Activated B cell treated with CpG ODN at 0.5 μM for 24 hours (primary cell): Measurements from ENCODE around the gene WBP2. TPM values are rescaled to one million over a fixed set of nuclear protein-coding genes. Genes with fewer than 3 reads are reported as not detected.

Experiments used
- ATAC-seq: fragments of 200-7000 bp; cut with Tn5 transposase; one replicate; pipeline ENCODE4 v1.10.0; 2021; ENCODE audit warnings: low read depth, mild to moderate bottlenecking, moderate library complexity
- CTCF ChIA-PET: fragments of 350-600 bp; sonication (Branson Sonifier 250); formaldehyde crosslinking; loops from one replicate; lab custom pipeline; 2021; ENCODE audit warnings: antibody characterized with exemption; lab: Charles Lee
- POLR2A ChIA-PET: fragments of 350-600 bp; sonication (Branson Sonifier 250); formaldehyde crosslinking; loops from one replicate; lab custom pipeline; 2021; ENCODE audit warnings: antibody characterized with exemption; lab: Charles Lee
- DNase-seq: peaks from one replicate; pipeline ENCODE4 v3.0.0; 2022
- H3K27ac Mint-ChIP-seq: one replicate; pipeline ENCODE4 v1.8.0; 2020; ENCODE audit warnings: mixed read lengths
- H3K27me3 Mint-ChIP-seq: one replicate; pipeline ENCODE4 v1.8.0; 2021; ENCODE audit warnings: mixed read lengths
- H3K36me3 Mint-ChIP-seq: one replicate; pipeline ENCODE4 v1.8.0; 2021; ENCODE audit warnings: low read depth, mixed read lengths
- H3K4me1 Mint-ChIP-seq: one replicate; pipeline ENCODE4 v1.8.0; 2021; ENCODE audit warnings: mixed read lengths
- H3K4me3 Mint-ChIP-seq: one replicate; pipeline ENCODE4 v1.8.0; 2020; ENCODE audit warnings: mild to moderate bottlenecking, mixed read lengths
- H3K9me3 Mint-ChIP-seq: one replicate; pipeline ENCODE4 v1.8.0; 2020; ENCODE audit warnings: mixed read lengths
- intact Hi-C: fragments of 100-400 bp; cut with micrococcal nuclease; formaldehyde crosslinking; loops from one replicate; pipeline ENCODE4 v1.15.1; 2024
- total RNA-seq: library from RNA; stranded (reverse); gene quantifications from 2 replicates; pipeline ENCODE4 v1.2.3, GENCODE V29; 2022
- TF ChIP-seq, protein P1 (sequence below): fragments of 200-600 bp; IDR thresholded peaks from one replicate; pipeline ENCODE4 v1.8.0; 2022; ENCODE audit warnings: antibody characterized with exemption, mild to moderate bottlenecking

Gene WBP2
- total RNA-seq, 1 donor from 2014 or later = 66.0 TPM

GRCh38 chr17:75897160-75898019 is 42.3 kb upstream of the WBP2 start:
- Mint-ChIP-seq H3K36me3 (peaks cover 39% of the 10 kb centered on the region), H3K4me3 (peak overlapping the region; percentile 76), H3K27ac (peak overlapping the region; percentile 41), H3K27me3 (no peaks in the 10 kb centered on the region), H3K9me3 (no peaks in the 10 kb centered on the region), H3K4me1 (peaks cover 27% of the 10 kb centered on the region)
- ChIA-PET POLR2A (interaction anchor here (1.0 to 3.7 kb wide), 14 partner anchors 8 to 829 kb away, joined by 3 to 53 read pairs (median 16); partner anchors contain the start of genes GALK1, JMJD6, METTL23 and MRPL38), CTCF (interaction anchor here (0.7 to 2.1 kb wide), 11 partner anchors 8 to 144 kb away, joined by 3 to 12 read pairs (median 4); partner anchors contain the start of genes MRPL38 and WBP2)
- TF ChIP-seq, protein P1, sequence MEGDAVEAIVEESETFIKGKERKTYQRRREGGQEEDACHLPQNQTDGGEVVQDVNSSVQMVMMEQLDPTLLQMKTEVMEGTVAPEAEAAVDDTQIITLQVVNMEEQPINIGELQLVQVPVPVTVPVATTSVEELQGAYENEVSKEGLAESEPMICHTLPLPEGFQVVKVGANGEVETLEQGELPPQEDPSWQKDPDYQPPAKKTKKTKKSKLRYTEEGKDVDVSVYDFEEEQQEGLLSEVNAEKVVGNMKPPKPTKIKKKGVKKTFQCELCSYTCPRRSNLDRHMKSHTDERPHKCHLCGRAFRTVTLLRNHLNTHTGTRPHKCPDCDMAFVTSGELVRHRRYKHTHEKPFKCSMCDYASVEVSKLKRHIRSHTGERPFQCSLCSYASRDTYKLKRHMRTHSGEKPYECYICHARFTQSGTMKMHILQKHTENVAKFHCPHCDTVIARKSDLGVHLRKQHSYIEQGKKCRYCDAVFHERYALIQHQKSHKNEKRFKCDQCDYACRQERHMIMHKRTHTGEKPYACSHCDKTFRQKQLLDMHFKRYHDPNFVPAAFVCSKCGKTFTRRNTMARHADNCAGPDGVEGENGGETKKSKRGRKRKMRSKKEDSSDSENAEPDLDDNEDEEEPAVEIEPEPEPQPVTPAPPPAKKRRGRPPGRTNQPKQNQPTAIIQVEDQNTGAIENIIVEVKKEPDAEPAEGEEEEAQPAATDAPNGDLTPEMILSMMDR = no peak
- no peak for ATAC-seq
- intact Hi-C loops = loop anchor here (2.0 kb wide), 1 partner anchor 119 kb away; a partner anchor contains a TSS
- no peak for DNase-seq

- POLR2A ChIA-PET = interaction anchor here (0.7 to 3.7 kb wide), 21 partner anchors 8 to 830 kb away, joined by 3 to 53 read pairs (median 6); partner anchors contain the start of genes ACOX1, FBF1, GALK1 and GGA3
- CTCF ChIA-PET = interaction anchor here (0.6 to 2.1 kb wide), 17 partner anchors 8 to 549 kb away, joined by 3 to 12 read pairs (median 3); partner anchors contain the start of genes MRPL38, SMIM5 and WBP2
- no peaks in the 10 kb centered on the region for H3K9me3 Mint-ChIP-seq
- peak; percentile 85 for ATAC-seq
- H3K4me1 Mint-ChIP-seq = peaks cover 27% of the 10 kb centered on the region
- H3K27me3 Mint-ChIP-seq = no peaks in the 10 kb centered on the region
- peak; percentile 86 for DNase-seq
- TF ChIP-seq, protein P1 = no peak
- H3K27ac Mint-ChIP-seq = peak within 1 kb of the TSS; percentile 73
- intact Hi-C loops = loop anchor here (1.0 to 2.0 kb wide), 5 partner anchors 8 to 118 kb away; partner anchors contain the start of genes MRPL38 and WBP2
- peaks cover 32% of the 10 kb centered on the region for H3K36me3 Mint-ChIP-seq
- H3K4me3 Mint-ChIP-seq = peak within 1 kb of the TSS; percentile 82
Measured at GRCh38 chr17:75896415-75897159, 41.5 kb upstream of the WBP2 start, which contains the start of gene TRIM65. Gene TRIM65 (minus strand): TSS chr17:75896951. CDS start chr17:75896937, 14 bp downstream.

DNA sequence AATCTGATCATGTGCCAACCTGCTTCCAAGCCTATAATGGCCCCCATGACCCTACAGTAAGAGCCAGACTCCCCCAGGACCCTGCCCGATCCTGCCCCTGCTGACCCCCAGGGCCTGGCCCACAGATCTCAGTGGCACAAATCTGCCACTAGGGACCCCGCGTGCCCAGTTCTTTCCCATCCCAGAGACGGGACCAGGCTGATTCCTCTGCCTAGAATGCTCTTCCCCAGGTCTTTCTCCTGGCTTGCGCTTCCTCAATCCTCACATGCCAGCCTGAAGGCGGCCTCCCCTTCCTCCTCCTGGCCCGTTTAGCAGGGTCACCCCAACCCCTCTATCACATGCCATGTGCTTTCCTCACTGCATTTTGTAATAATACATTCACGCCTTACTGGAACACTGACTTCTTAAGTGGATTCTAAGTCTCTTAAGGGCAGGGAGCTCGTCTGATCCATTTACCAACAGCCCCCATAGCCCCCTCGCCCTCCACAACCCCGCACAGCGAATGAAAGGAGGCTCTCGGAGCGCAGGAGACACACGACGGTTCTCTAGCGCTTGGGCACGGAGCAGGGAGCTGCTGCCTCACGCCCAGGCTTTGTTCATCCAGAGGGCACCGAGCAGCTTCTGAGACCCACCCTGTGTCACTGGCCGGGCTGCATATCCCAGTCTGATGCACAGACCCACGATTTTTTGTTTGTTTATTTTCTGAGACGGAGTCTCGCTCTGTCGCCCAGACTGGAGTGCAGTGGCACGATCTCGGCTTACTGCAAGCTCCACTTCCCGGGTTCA is 40.4 kb upstream of the WBP2 start:
- peak overlapping the region; percentile 73 for H3K27ac Mint-ChIP-seq
- CTCF ChIA-PET = interaction anchor here (0.9 to 2.1 kb wide), 13 partner anchors 17 to 263 kb away, joined by 3 to 12 read pairs (median 3); partner anchors contain the start of genes SMIM5, TRIM47 and WBP2
- H3K4me3 Mint-ChIP-seq = peak overlapping the region; percentile 82
- intact Hi-C loops = loop anchor here (1.0 to 2.0 kb wide), 5 partner anchors 9 to 117 kb away; partner anchors contain the start of genes MRPL38 and WBP2
- POLR2A ChIA-PET = interaction anchor here (0.8 to 3.7 kb wide), 15 partner anchors 9 to 831 kb away, joined by 3 to 53 read pairs (median 16); partner anchors contain the start of genes ACOX1, FBF1, JMJD6 and METTL23
- no peak for ATAC-seq
- H3K36me3 Mint-ChIP-seq = peaks cover 30% of the 10 kb centered on the region
- TF ChIP-seq, protein P1 = no peak
- no peaks in the 10 kb centered on the region for H3K9me3 Mint-ChIP-seq
- DNase-seq = no peak
- H3K4me1 Mint-ChIP-seq = peaks cover 27% of the 10 kb centered on the region
- no peaks in the 10 kb centered on the region for H3K27me3 Mint-ChIP-seq

DNA sequence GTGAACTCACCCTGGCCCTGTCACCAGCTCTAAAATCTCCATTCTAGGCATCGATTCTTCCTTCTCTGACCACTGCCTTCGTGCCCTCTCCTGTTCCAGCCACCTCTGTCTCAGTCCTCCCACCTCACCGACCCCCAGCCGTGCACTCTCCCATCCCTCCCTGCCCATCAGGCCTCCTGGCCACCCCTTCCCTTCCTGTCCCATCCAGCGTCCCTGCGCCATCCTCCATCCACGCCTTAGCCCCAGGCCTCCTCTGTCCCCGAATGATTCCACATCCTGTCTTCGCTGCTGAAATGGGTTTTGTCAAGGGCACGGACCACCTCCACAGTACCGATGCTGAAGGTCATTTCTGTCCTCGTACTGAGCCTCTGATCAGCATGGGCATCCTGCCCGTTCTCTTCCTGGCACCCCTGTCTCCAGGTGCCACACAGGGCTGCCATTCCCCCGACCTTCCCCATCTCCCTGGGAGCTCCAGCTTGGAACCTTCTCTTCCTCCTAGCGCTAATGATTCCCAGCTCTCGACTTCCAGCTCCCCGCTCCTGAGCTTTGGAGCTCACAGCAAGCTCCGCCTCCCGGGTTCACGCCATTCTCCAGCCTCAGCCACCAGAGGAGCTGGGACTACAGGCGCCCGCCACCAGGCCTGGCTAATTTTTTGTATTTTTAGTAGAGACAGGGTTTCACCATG is 39.1 kb upstream of the WBP2 start:
- Mint-ChIP-seq H3K36me3 (peaks cover 28% of the 10 kb centered on the region), H3K4me1 (peaks cover 27% of the 10 kb centered on the region), H3K27me3 (no peaks in the 10 kb centered on the region), H3K27ac (peak overlapping the region; percentile 42), H3K4me3 (peak overlapping the region; percentile 21), H3K9me3 (no peaks in the 10 kb centered on the region)
- ChIA-PET CTCF (interaction anchor here (0.6 to 1.0 kb wide), 2 partner anchors 49 to 111 kb away, joined by 3 to 4 read pairs; no protein-coding TSS in a partner anchor), POLR2A (interaction anchor here (0.5 to 1.8 kb wide), 2 partner anchors 18 to 593 kb away, joined by 3 to 4 read pairs; no protein-coding TSS in a partner anchor)
- intact Hi-C loops = no loop called here
- DNase-seq (no peak), ATAC-seq (no peak)
- TF ChIP-seq, protein P1 = no peak
